HG02938 (cell line): ENCODE data around the gene PLCD1.
"Not testable (repeated sequence)": the region's sequence is repeated elsewhere in the genome, so short reads cannot be mapped to it uniquely, and the experiment has no call there.

Experiments used
- ATAC-seq: cut with Tn5 transposase; IDR thresholded peaks from one replicate; pipeline ENCODE4 v1.9.1; 2021; ENCODE audit warnings: mild to moderate bottlenecking, moderate library complexity; ENCODE audit not compliant: unreplicated experiment

PLCD1 gene

DNA sequence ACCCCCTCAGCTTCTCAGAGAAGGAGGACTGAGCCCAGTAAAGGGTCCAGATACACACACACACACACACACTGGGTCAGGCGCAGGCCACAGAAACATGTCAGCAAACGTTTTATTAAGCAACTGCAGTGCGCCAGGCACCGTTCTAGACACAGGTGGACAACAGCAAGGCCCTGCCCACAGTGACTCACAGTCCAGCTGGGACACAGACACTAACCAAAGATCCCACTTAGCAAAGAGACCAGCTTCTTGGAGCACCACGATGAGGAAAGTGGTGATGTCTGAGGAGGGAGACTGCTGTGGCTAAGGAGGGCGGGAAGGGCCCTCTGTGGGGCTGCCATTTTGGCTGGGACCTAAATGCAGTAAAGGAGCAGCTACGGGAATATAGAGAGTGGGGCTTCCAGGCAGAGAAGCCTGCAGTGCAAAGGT, 41.7 kb downstream of the PLCD1 start:
- no peak for ATAC-seq

DNA sequence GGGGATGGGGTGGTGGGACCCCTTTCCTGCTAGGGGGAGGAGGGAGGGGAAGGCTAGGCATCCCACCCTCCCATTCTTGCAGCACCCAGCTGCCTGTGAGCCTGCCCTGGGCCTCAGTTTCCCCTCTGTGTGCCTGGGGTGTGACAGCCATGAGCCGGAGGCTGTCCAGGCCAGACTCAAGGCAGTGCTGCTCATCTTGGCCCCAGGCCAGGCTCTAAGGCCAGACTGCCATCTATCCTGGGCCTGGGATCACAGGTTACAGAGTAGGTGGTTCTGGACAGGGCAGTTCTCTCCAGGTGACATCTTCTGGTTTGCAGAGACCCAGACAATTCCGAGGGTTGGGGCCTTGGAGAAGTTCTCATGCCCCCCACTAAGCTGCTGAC, 42.1 kb downstream of the PLCD1 start:
- no peak for ATAC-seq

- no peak for ATAC-seq
Measured at GRCh38 chr3:37986479-37987314, 42.7 kb downstream of the PLCD1 start.

- ATAC-seq, result no peak
Measured at GRCh38 chr3:37985637-37986320, 43.7 kb downstream of the PLCD1 start.

GRCh38 chr3:37984596-37984995, 44.8 kb downstream of the PLCD1 start:
- no peak for ATAC-seq

DNA sequence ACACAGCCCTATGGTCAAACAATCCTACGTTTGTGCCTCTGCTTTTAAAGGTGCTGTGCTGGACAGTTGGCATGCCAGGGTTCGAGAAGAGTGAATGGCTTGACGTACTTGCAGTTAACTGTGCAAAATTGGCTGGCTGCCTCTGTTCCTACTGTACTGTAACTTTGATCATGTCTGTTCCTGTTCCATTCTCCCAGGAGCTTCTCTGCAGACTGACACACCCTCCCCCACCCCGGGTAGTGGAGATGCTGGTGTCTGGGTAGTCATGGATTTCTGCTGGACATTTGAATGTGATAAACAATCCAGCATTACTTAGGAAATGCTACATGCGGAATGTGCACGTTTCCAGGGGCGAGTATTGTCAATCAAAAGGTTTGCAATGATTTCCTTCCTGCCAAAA, 45.4 kb downstream of the PLCD1 start:
- ATAC-seq, result no peak

GRCh38 chr3:37982331-37982730, 47.1 kb downstream of the PLCD1 start:
- no peak for ATAC-seq

- no peak for ATAC-seq
Measured at GRCh38 chr3:37981348-37981664, 48.1 kb downstream of the PLCD1 start.

DNA sequence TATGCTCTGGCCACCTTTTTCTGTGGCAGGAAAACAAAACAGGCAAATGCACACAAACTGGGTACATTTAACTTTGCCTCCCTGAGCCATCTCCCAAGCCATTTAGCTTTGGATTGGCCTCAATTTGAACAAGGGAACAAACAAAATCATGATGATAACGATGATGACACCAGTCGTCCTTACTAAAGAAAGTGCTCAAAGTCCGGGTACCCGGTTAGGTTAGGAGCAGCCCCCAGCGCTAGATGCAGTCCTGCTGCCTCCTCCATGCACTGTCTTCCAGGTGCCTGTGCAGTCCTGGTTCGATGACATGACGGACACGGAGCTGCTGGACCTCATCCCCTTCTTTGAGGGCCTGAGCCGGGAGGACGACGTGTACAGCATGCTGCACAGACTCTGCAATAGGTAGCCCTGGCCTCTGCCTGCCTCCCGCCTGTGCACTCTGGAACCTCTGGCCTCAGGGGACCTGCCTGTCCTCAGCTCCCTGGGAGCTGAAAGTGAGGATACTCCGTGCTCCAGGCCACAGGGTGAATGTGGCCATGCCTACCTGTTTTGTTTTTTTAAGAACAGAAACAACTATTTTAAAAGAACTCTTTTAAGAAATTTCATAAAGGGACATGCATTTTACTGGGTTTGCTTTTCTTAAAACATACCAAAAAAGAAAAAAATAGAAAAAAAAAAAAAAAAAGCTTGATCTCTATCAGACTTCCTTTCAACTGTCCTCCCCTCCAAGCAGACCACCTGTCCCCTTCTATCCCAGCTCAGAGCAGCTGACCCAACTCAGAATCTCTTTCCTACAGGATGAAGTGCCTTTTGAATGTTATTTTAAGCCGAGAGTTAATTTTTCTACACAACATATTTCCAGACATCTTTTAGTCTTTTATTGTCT, 48.7 kb downstream of the PLCD1 start:
- ATAC-seq, result no peak

GRCh38 chr3:37979541-37980461, 49.6 kb downstream of the PLCD1 start:
- no peak for ATAC-seq

GRCh38 chr3:37974121-37975083, 55.0 kb downstream of the PLCD1 start:
- ATAC-seq, result peak; percentile 66

GRCh38 chr3:37973246-37974054, 56.0 kb downstream of the PLCD1 start:
- ATAC-seq, result no peak

DNA sequence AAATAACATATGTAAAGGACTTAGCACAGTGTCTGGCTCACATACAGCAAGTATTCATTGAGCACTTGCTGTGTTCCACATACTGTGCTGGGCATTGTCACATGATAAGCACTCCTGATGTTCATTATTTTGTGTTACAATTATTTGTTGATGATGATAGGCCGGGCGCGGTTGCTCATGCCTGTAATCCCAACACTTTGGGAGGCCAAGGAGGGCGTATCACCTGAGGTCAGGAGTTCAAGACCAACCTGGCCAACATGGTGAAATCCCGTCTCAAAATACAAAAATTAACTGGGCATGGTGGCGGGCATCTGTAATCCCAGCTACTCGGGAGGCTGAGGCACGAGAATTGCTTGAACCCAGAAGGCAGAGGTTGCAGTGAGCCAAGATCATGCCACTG, 57.4 kb downstream of the PLCD1 start:
- ATAC-seq, result not testable (repeated sequence)

DNA sequence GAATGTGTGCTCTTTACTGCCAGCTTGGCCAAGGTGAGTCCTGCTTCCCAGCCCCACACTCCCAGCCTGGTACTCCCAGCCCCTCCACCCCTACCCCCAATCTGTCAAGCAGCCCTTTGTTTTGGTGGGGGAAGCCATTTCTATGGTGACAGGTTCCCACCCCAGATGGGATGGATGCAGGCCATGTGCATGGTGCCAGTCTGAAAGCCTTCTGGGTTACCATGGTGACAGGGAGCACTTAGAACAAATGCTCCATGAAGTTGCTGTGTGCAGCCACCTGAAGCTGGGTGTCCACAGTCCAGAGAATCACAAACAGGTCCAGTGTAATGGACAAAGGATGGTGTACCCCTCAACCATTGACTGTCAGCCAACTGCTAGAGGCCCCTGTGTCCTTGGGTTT, 58.0 kb downstream of the PLCD1 start:
- no peak for ATAC-seq

- ATAC-seq, result no peak
Measured at GRCh38 chr3:37970802-37971201, 58.6 kb downstream of the PLCD1 start.

DNA sequence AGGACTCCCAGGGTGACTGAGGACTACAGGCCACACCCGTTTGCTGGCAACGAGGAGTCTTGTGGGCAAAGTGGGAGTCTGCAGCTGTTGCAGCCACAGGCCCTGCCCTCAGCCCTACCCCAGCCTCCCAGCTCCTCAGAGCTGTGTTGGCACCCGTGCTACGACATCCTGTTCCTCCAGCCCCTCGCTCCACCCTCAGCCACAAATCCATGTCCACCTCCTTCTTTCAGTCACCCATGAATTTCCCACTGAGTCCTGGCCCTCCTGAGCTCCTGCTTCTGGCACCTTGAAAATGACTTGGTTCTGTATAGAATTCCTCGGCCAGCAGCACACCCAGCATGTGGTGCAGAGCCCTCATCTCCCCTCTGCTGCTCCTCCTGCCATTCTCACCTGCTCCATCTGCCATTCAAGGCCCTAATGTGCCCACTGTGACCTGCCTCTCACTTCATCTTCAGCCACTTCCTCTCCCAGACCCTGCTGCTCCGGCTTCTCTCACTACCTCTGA, 59.8 kb downstream of the PLCD1 start:
- ATAC-seq, result no peak

GRCh38 chr3:37968813-37969595, 60.4 kb downstream of the PLCD1 start:
- ATAC-seq, result no peak

- ATAC-seq, result no peak
Measured at GRCh38 chr3:37968199-37968598, 61.2 kb downstream of the PLCD1 start.
